Loucy (cell line): ENCODE data around the gene SIRPA.

Experiments used
- H2AFZ ChIP-seq: fragments of 200-600 bp; sonication (generic); 2 replicates; pipeline ENCODE4 v1.6.0; 2016; ENCODE audit warnings: antibody characterized with exemption, mild to moderate bottlenecking, low read length, moderate library complexity
- H3F3A ChIP-seq: fragments of 200-600 bp; 2 replicates; pipeline ENCODE4 v1.6.0; 2016; ENCODE audit warnings: antibody characterized with exemption, low read depth, mild to moderate bottlenecking
- H3K27me3 ChIP-seq: fragments of 200-600 bp; sonication (generic); 2 replicates; pipeline ENCODE4 v1.6.1; 2014; ENCODE audit warnings: low read length, mild to moderate bottlenecking; ENCODE audit not compliant: insufficient read depth, poor library complexity, severe bottlenecking
- H3K36me3 ChIP-seq: fragments of 200-600 bp; sonication (generic); 2 replicates; pipeline ENCODE4 v1.6.1; 2016; ENCODE audit warnings: low read length; ENCODE audit not compliant: insufficient read depth
- H3K4me1 ChIP-seq: fragments of 200-600 bp; sonication (generic); 2 replicates; pipeline ENCODE4 v1.5.1; 2014; ENCODE audit warnings: low read length, mild to moderate bottlenecking; ENCODE audit not compliant: insufficient read depth, poor library complexity, severe bottlenecking
- H3K4me2 ChIP-seq: fragments of 200-600 bp; sonication (generic); 2 replicates; pipeline ENCODE4 v1.6.0; 2014; ENCODE audit warnings: antibody characterized with exemption, low read length, low read depth, mild to moderate bottlenecking; ENCODE audit not compliant: poor library complexity, severe bottlenecking
- H3K4me3 ChIP-seq: fragments of 200-600 bp; sonication (generic); 2 replicates; pipeline ENCODE4 v1.5.1; 2014; ENCODE audit warnings: low read length, mild to moderate bottlenecking, mixed read lengths; ENCODE audit not compliant: poor library complexity, severe bottlenecking
- H3K79me2 ChIP-seq: fragments of 200-600 bp; sonication (generic); 2 replicates; pipeline ENCODE4 v1.6.1; 2014; ENCODE audit warnings: low read length; ENCODE audit not compliant: insufficient read depth
- H3K9ac ChIP-seq: fragments of 200-600 bp; sonication (generic); 2 replicates; pipeline ENCODE4 v1.6.0; 2014; ENCODE audit warnings: mild to moderate bottlenecking, low read depth, low read length, moderate library complexity; ENCODE audit not compliant: poor library complexity, severe bottlenecking
- H3K9me2 ChIP-seq: fragments of 200-600 bp; sonication (generic); replicated peaks from 2 replicates; pipeline ENCODE4 v1.6.1; 2016; ENCODE audit warnings: low read depth, low read length, mixed read lengths
- H3K9me3 ChIP-seq: fragments of 200-600 bp; sonication (generic); 2 replicates; pipeline ENCODE4 v1.6.1; 2014; ENCODE audit warnings: mild to moderate bottlenecking, antibody characterized with exemption, low read length, low read depth; ENCODE audit not compliant: insufficient read depth
- H4K20me1 ChIP-seq: fragments of 200-600 bp; sonication (generic); 2 replicates; pipeline ENCODE4 v1.6.0; 2014; ENCODE audit warnings: antibody characterized with exemption, low read length, mild to moderate bottlenecking; ENCODE audit not compliant: insufficient read depth, poor library complexity, severe bottlenecking
- EZH2phosphoT487 ChIP-seq: fragments of 200-600 bp; IDR thresholded peaks from 2 replicates; pipeline ENCODE4 v1.6.1; 2018; ENCODE audit warnings: antibody characterized with exemption, mild to moderate bottlenecking, moderate library complexity, borderline replicate concordance
- TF ChIP-seq, protein P1 (sequence below): fragments of 200-600 bp; sonication (generic); conservative IDR thresholded peaks from 2 replicates; pipeline ENCODE4 v1.5.1; 2014; ENCODE audit warnings: mild to moderate bottlenecking, antibody characterized with exemption, low read length

SIRPA gene

DNA sequence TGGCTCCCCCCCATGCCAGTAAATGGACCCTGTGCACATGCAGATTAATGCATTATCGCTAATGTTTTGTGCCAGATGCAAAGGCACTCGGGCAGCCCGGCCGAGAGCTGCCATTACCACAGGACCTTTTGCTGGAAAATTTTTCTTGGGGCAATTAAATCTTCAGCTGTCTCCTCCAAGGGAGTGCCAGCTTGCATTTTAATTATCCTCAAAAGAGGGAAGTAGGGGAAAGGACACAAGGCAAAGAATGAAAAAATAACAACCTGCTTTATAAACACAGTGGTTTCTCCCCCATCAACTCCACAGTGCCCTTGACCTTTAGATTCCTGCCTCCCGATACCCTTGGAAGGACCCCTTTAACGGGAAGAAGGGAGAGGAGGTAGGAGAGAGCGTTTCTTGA lies 50.5 kb downstream of the SIRPA start:
- no peaks in the 10 kb centered on the region for H4K20me1 ChIP-seq
- H3K9ac ChIP-seq, result no peak overlapping the region
- H3K79me2 ChIP-seq, result no peaks in the 10 kb centered on the region
- TF ChIP-seq, protein P1, sequence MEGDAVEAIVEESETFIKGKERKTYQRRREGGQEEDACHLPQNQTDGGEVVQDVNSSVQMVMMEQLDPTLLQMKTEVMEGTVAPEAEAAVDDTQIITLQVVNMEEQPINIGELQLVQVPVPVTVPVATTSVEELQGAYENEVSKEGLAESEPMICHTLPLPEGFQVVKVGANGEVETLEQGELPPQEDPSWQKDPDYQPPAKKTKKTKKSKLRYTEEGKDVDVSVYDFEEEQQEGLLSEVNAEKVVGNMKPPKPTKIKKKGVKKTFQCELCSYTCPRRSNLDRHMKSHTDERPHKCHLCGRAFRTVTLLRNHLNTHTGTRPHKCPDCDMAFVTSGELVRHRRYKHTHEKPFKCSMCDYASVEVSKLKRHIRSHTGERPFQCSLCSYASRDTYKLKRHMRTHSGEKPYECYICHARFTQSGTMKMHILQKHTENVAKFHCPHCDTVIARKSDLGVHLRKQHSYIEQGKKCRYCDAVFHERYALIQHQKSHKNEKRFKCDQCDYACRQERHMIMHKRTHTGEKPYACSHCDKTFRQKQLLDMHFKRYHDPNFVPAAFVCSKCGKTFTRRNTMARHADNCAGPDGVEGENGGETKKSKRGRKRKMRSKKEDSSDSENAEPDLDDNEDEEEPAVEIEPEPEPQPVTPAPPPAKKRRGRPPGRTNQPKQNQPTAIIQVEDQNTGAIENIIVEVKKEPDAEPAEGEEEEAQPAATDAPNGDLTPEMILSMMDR, result no peak
- TF ChIP-seq EZH2phosphoT487, result no peak
- H3F3A ChIP-seq, result no peaks in the 10 kb centered on the region
- H2AFZ ChIP-seq, result no peak overlapping the region
- no peaks in the 10 kb centered on the region for H3K4me1 ChIP-seq
- H3K9me2 ChIP-seq, result no peaks in the 10 kb centered on the region
- H3K4me3 ChIP-seq, result no peak overlapping the region
- no peaks in the 10 kb centered on the region for H3K9me3 ChIP-seq
- no peaks in the 10 kb centered on the region for H3K36me3 ChIP-seq
- no peaks in the 10 kb centered on the region for H3K27me3 ChIP-seq
- H3K4me2 ChIP-seq, result no peak overlapping the region

DNA sequence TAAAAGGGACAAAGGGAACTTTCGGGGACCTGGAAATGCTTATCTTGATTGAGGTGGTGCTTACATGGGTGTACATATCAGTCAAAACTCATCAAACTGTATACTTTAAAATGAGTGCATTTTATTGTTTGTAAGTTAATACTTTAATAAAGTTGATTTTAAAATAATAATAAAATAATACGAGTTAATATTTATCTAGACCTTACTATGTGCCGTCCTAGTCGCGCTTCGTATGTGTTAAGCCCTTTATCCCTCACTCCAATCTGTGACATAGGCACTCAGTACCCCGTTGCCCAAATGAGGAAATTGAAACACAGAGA lies 51.2 kb downstream of the SIRPA start:
- H3K9ac ChIP-seq, result no peak overlapping the region
- no peaks in the 10 kb centered on the region for H4K20me1 ChIP-seq
- H3K79me2 ChIP-seq, result no peaks in the 10 kb centered on the region
- H3K4me1 ChIP-seq, result no peaks in the 10 kb centered on the region
- H3K36me3 ChIP-seq, result no peaks in the 10 kb centered on the region
- no peaks in the 10 kb centered on the region for H3K27me3 ChIP-seq
- no peaks in the 10 kb centered on the region for H3K9me2 ChIP-seq
- H3K4me2 ChIP-seq, result no peak overlapping the region
- H3K4me3 ChIP-seq, result no peak overlapping the region
- no peak overlapping the region for H2AFZ ChIP-seq
- H3K9me3 ChIP-seq, result no peaks in the 10 kb centered on the region
- no peaks in the 10 kb centered on the region for H3F3A ChIP-seq
- no peak for TF ChIP-seq EZH2phosphoT487
- TF ChIP-seq, protein P1, result no peak

DNA sequence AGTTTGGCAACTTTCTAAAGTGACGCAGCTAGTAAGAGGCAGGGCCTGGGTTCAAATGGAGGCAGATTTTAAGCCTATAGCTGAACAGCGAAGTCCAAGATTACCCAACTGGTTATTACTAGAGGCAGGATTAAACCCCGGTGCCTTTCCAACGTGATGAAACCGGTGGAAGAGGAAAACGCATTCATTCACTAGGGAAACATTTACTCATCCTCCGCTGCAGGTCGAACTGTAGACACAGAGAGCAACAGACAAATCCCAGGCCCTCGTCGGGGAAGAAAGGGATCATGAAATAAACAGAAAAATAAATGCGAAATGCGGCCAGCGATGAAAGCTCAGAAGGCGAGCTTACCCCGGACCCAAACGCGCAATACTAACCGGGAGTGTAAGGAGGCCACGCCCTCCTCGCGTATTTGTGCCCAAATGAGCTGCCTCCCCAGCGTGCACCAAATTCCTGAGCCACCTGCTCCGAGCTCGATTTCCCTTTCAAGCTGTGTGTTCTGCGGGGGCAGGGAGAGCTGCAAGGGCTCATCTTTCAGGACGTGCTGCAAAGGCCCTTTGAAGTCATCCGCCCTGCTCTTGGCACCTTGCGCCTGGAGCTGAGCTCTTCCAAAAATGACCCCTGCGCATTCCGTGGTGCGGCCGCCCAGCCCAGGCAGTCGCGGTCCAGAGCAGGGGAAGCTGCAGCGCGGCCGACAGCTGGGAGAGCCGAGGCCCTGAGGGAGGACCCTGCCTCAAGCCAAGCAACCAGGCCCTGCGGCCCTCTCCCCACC lies 51.7 kb downstream of the SIRPA start:
- Histone ChIP-seq H3K27me3 (no peaks in the 10 kb centered on the region), H3K9me3 (no peaks in the 10 kb centered on the region), H2AFZ (no peak overlapping the region)

More for the DNA sequence above, 51.7 kb downstream of the SIRPA start:
- H3K9me2 ChIP-seq, result no peaks in the 10 kb centered on the region
- no peaks in the 10 kb centered on the region for H3K4me1 ChIP-seq
- no peaks in the 10 kb centered on the region for H3F3A ChIP-seq
- H3K79me2 ChIP-seq, result no peaks in the 10 kb centered on the region
- no peak overlapping the region for H3K4me2 ChIP-seq
- H4K20me1 ChIP-seq, result no peaks in the 10 kb centered on the region
- no peak overlapping the region for H3K4me3 ChIP-seq
- H3K9ac ChIP-seq, result no peak overlapping the region
- no peaks in the 10 kb centered on the region for H3K36me3 ChIP-seq
- no peak for TF ChIP-seq EZH2phosphoT487
- TF ChIP-seq, protein P1, result no peak
